ENCODE results near the gene ACY1.

The ACY1 gene

DNA sequence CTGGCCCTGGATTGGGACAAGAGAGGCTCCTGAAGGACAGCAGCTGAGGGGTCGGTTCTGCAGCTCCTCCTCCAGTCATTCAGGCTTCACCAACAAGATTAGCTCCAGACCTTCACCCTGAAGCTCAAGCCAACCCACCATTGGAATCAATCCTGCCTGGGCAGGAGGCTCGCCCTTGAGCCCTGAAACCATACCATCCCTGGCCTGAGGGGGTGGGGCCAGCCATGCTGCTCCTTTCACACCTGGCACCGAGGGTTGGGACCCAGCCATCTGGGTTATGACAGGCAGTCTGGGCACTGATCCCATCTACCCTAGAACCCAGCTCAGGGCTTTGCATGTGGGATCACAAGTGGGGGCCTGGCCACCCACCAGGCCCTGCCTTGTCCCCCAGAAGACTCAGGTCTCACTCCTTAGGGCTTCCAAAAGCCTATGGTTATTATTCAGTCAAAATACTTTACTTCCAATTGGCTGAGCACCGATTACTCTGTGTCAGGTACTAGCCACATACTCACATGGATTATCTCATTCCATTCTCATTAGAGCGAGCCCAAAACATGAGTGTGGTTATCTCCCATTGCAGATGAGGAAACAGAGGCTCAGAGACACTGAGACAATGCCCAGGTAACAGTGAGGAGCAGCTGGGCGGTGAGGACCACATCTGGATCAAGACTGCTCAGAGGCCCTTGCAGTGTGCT, 12.6 kb upstream of the ACY1 start:
- no peak for ATAC-seq
- TF ChIP-seq ZNF565 (CRISPR knock-in tag; conservative IDR thresholded peaks at IDR 0.05; ENCODE audit: low read depth) (no peak), GLIS3 (CRISPR knock-in tag; IDR thresholded peaks at IDR 0.05) (no peak), BACH2 (CRISPR knock-in tag; IDR thresholded peaks at IDR 0.05; ENCODE audit: borderline replicate concordance) (no peak), CSDC2 (CRISPR knock-in tag; IDR thresholded peaks at IDR 0.05) (no peak)
- TF ChIP-seq, protein P1, sequence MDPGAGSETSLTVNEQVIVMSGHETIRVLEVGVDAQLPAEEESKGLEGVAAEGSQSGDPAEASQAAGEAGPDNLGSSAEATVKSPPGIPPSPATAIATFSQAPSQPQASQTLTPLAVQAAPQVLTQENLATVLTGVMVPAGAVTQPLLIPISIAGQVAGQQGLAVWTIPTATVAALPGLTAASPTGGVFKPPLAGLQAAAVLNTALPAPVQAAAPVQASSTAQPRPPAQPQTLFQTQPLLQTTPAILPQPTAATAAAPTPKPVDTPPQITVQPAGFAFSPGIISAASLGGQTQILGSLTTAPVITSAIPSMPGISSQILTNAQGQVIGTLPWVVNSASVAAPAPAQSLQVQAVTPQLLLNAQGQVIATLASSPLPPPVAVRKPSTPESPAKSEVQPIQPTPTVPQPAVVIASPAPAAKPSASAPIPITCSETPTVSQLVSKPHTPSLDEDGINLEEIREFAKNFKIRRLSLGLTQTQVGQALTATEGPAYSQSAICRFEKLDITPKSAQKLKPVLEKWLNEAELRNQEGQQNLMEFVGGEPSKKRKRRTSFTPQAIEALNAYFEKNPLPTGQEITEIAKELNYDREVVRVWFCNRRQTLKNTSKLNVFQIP (CRISPR knock-in tag; IDR thresholded peaks at IDR 0.05; ENCODE audit: borderline replicate concordance, low read depth), result no peak
- TF ChIP-seq, protein P2, sequence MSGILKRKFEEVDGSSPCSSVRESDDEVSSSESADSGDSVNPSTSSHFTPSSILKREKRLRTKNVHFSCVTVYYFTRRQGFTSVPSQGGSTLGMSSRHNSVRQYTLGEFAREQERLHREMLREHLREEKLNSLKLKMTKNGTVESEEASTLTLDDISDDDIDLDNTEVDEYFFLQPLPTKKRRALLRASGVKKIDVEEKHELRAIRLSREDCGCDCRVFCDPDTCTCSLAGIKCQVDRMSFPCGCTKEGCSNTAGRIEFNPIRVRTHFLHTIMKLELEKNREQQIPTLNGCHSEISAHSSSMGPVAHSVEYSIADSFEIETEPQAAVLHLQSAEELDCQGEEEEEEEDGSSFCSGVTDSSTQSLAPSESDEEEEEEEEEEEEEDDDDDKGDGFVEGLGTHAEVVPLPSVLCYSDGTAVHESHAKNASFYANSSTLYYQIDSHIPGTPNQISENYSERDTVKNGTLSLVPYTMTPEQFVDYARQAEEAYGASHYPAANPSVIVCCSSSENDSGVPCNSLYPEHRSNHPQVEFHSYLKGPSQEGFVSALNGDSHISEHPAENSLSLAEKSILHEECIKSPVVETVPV (CRISPR knock-in tag; IDR thresholded peaks at IDR 0.05), result no peak

DNA sequence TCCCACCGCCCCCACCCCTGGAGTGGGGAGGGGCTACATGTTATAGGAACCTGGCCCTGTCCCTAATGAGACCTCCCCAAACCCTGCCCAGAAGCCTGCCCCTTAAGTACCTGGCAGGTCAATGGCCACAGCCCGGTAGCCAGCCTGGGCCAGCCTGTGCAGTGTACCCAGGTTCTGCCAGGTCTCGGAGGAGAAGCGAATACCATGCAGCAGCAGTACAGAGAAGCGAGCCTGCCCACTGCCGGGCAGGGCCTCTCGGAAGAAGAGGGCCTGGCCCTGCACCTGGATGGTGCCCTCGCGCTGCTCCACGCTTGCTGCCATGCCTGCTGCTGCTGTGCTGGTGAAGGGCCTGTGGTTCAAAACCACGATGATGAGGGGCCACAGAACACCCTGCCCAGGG, 12.0 kb upstream of the ACY1 start:
- ATAC-seq, result no peak
- TF ChIP-seq ARNTL (CRISPR knock-in tag; IDR thresholded peaks at IDR 0.05; ENCODE audit: borderline replicate concordance, low read depth) (no peak), ZC3H10 (CRISPR knock-in tag; IDR thresholded peaks at IDR 0.05) (no peak), ZNF8 (CRISPR knock-in tag; IDR thresholded peaks at IDR 0.05) (no peak), OSR1 (CRISPR knock-in tag; IDR thresholded peaks at IDR 0.05) (no peak), ISL1 (CRISPR knock-in tag; IDR thresholded peaks at IDR 0.05) (no peak), TOX (CRISPR knock-in tag; IDR thresholded peaks at IDR 0.05; ENCODE audit: borderline replicate concordance) (no peak), ESRRG (CRISPR knock-in tag; IDR thresholded peaks at IDR 0.05) (no peak), RARB (CRISPR knock-in tag; IDR thresholded peaks at IDR 0.05) (no peak), ZNF70 (CRISPR knock-in tag; IDR thresholded peaks at IDR 0.05) (no peak), ZNF565 (CRISPR knock-in tag; conservative IDR thresholded peaks at IDR 0.05; ENCODE audit: low read depth) (no peak)
- TF ChIP-seq, protein P3, sequence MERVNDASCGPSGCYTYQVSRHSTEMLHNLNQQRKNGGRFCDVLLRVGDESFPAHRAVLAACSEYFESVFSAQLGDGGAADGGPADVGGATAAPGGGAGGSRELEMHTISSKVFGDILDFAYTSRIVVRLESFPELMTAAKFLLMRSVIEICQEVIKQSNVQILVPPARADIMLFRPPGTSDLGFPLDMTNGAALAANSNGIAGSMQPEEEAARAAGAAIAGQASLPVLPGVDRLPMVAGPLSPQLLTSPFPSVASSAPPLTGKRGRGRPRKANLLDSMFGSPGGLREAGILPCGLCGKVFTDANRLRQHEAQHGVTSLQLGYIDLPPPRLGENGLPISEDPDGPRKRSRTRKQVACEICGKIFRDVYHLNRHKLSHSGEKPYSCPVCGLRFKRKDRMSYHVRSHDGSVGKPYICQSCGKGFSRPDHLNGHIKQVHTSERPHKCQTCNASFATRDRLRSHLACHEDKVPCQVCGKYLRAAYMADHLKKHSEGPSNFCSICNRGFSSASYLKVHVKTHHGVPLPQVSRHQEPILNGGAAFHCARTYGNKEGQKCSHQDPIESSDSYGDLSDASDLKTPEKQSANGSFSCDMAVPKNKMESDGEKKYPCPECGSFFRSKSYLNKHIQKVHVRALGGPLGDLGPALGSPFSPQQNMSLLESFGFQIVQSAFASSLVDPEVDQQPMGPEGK (CRISPR knock-in tag; IDR thresholded peaks at IDR 0.05; ENCODE audit: borderline replicate concordance), result no peak

DNA sequence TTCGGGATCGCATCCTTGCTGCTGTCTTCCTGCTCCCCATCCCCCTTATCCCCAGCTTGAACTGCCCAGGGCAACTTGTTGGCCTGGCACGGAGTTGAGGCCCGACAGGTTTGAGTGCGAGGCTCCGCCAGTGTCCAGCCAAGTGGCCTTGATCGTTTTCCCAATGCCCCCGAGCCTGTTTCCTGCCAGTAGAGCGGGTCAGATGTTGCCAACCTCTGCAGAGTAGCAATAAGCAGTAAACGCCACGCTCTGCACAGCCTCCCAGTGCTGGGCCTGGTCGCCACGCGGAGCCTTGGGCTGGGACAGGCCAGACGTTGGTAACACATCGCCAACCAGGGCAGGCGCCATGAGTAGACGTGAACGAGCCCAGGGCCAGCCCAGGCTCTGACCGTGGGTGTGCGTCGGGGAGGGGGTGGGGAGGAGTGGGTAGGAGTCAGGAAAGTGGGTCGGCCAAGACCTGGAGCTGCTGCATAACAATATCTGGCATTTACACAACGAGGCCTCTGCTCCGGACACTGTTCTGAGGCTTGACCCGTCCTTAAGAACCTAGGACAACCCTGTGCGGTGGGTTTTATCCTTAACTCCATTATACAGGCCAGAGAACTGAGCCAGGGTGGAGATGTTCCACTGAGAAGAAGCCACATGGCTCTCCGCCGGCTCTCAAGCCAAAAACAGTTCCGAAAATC, 8.9 kb upstream of the ACY1 start:
- TF ChIP-seq, protein P3 (CRISPR knock-in tag; IDR thresholded peaks at IDR 0.05; ENCODE audit: borderline replicate concordance), result 0 out of 2 replicates have a peak, but pooled peaks have one; percentile 20
- TF ChIP-seq OSR1 (CRISPR knock-in tag; IDR thresholded peaks at IDR 0.05), result no peak
- ATAC-seq, result peak; percentile 19

DNA sequence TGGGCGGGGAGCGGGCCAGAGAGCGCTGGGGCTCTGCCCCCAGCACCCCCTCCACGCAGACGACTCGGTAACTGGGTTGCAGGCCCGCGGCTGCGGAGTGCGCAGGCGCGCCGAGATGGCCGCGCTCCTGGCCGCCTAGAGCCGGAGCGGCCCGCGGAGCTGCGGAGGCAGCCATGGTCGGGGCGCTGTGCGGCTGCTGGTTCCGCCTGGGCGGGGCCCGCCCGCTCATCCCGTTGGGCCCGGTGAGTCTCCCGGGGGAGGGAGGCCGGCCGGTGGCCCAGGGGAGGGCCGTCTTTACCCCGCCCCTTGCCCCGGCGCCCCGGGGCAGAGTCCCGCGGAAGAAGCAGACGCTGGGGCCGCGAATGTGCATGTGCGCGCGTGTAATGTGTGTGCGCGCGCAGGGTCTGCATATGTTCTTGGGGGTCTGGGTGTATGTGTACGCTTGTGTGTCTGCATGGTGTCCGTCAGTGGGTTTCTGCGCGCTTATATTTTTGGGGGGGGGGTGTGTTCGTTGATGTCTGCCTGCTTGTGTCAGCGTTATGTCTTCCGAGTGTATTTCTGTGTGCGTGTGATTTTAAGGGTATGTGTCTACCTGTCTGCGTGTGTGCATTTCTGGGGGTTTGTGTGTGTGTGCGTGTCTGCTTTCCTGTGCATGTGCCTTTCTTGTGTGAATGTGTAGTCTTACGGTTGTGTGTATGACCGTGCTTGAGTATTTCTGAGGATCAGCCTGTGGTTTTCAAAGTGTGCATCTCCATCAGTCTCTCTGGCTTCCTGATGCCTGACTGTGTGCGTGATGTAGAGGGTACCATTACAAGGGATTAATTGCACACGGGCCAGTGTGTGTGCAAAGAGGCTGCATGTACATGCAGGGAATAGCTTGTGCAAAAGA, 8.1 kb upstream of the ACY1 start, which contains the start of gene ABHD14A:
ABHD14A (plus strand) TSS at position 102 of the 889 bp plus-strand sequence; CDS start at position 174, 72 bp downstream.
- peak; percentile 87 for ATAC-seq
- TF ChIP-seq, protein P1 (CRISPR knock-in tag; IDR thresholded peaks at IDR 0.05; ENCODE audit: borderline replicate concordance, low read depth), result no peak
- TF ChIP-seq, protein P2 (CRISPR knock-in tag; IDR thresholded peaks at IDR 0.05), result no peak
- TF ChIP-seq ZNF8 (CRISPR knock-in tag; IDR thresholded peaks at IDR 0.05) (no peak), SNAI2 (CRISPR knock-in tag; IDR thresholded peaks at IDR 0.05) (no peak), CSDC2 (CRISPR knock-in tag; IDR thresholded peaks at IDR 0.05) (no peak), ZFP30 (CRISPR knock-in tag; IDR thresholded peaks at IDR 0.05) (no peak), TOX (CRISPR knock-in tag; IDR thresholded peaks at IDR 0.05; ENCODE audit: borderline replicate concordance) (no peak), ARNTL (CRISPR knock-in tag; IDR thresholded peaks at IDR 0.05; ENCODE audit: borderline replicate concordance, low read depth) (no peak)
- TF ChIP-seq, protein P4, sequence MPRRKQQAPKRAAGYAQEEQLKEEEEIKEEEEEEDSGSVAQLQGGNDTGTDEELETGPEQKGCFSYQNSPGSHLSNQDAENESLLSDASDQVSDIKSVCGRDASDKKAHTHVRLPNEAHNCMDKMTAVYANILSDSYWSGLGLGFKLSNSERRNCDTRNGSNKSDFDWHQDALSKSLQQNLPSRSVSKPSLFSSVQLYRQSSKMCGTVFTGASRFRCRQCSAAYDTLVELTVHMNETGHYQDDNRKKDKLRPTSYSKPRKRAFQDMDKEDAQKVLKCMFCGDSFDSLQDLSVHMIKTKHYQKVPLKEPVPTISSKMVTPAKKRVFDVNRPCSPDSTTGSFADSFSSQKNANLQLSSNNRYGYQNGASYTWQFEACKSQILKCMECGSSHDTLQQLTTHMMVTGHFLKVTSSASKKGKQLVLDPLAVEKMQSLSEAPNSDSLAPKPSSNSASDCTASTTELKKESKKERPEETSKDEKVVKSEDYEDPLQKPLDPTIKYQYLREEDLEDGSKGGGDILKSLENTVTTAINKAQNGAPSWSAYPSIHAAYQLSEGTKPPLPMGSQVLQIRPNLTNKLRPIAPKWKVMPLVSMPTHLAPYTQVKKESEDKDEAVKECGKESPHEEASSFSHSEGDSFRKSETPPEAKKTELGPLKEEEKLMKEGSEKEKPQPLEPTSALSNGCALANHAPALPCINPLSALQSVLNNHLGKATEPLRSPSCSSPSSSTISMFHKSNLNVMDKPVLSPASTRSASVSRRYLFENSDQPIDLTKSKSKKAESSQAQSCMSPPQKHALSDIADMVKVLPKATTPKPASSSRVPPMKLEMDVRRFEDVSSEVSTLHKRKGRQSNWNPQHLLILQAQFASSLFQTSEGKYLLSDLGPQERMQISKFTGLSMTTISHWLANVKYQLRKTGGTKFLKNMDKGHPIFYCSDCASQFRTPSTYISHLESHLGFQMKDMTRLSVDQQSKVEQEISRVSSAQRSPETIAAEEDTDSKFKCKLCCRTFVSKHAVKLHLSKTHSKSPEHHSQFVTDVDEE (CRISPR knock-in tag; IDR thresholded peaks at IDR 0.05), result no peak
